ENCODE measurements around the gene MED16.
A peak's percentile ranks its signal among the peaks of the same experiment; 100 is the strongest.

Gene MED16

GRCh38 chr19:920051-920864, 27.3 kb upstream of the MED16 start:
- no peak for DNase-seq (ENCODE audit: extremely low read depth, low read depth)
- no peak for TF ChIP-seq CTCF (IDR thresholded peaks at IDR 0.05; ENCODE audit: low read depth, low read length, missing control alignments)
- H3K4me3 ChIP-seq (replicated peaks; ENCODE audit: low read depth, low read length), result no peak overlapping the region

- no peak for TF ChIP-seq CTCF (IDR thresholded peaks at IDR 0.05; ENCODE audit: low read depth, low read length, missing control alignments)
- no peak for DNase-seq (ENCODE audit: extremely low read depth, low read depth)
- no peak overlapping the region for H3K4me3 ChIP-seq (replicated peaks; ENCODE audit: low read depth, low read length)
Observed at GRCh38 chr19:919199-920050, 26.4 kb upstream of the MED16 start.

- no peak for DNase-seq (ENCODE audit: extremely low read depth, low read depth)
- no peak for TF ChIP-seq CTCF (IDR thresholded peaks at IDR 0.05; ENCODE audit: low read depth, low read length, missing control alignments)
- no peak overlapping the region for H3K4me3 ChIP-seq (replicated peaks; ENCODE audit: low read depth, low read length)
Observed at GRCh38 chr19:918481-919198, 25.7 kb upstream of the MED16 start.

GRCh38 chr19:918152-918437, 25.1 kb upstream of the MED16 start:
- no peak for TF ChIP-seq CTCF (IDR thresholded peaks at IDR 0.05; ENCODE audit: low read depth, low read length, missing control alignments)
- no peak overlapping the region for H3K4me3 ChIP-seq (replicated peaks; ENCODE audit: low read depth, low read length)
- no peak for DNase-seq (ENCODE audit: extremely low read depth, low read depth)

GRCh38 chr19:917323-918151, 24.6 kb upstream of the MED16 start, which contains the start of gene KISS1R:
Gene KISS1R, plus strand, starts transcription at chr19:917333. Its CDS starts 170 bp downstream, at chr19:917503.
- DNase-seq (ENCODE audit: extremely low read depth, low read depth), result no peak
- 0 out of 2 replicates have a peak within 1 kb of the TSS, but pooled peaks have one; percentile 3 for H3K4me3 ChIP-seq (replicated peaks; ENCODE audit: low read depth, low read length)
- TF ChIP-seq CTCF (IDR thresholded peaks at IDR 0.05; ENCODE audit: low read depth, low read length, missing control alignments), result peak; percentile 54
